Right lobe of liver (tissue), 6 donors: ENCODE measurements around the gene EIF3F. TPM values are rescaled to one million over a fixed set of nuclear protein-coding genes. Genes with fewer than 3 reads are reported as not detected.

Experiments used
- ATAC-seq, 4 donors: fragments of 200-7000 bp; cut with Tn5 transposase; one replicate each; pipeline ENCODE4 v1.9.1; 2020; ENCODE audit warnings: mild to moderate bottlenecking in 4 of 4, moderate library complexity in 4 of 4
- DNase-seq, 3 donors: peaks; one replicate each; pipeline ENCODE4 v3.0.0-alpha.2; 2020
- H3K27ac ChIP-seq, 3 donors: fragments of 200-600 bp; one replicate each; pipeline ENCODE4 v1.8.0; 2022
- H3K27me3 ChIP-seq, 2 donors: fragments of 200-600 bp; one replicate each; pipeline ENCODE4 v1.8.0; 2022
- H3K36me3 ChIP-seq, 4 donors: fragments of 200-600 bp; sonication (generic) in 1 of 4; one replicate each; pipeline versions ENCODE4 v1.5.1 to v1.8.0; 2017 to 2022; ENCODE audit warnings: control low read depth in 1 of 4
- H3K4me1 ChIP-seq, 4 donors: fragments of 200-600 bp; sonication (generic) in 1 of 4; one replicate each; pipeline versions ENCODE4 v1.5.1 to v1.8.0; 2017 to 2022; ENCODE audit warnings: control low read depth in 1 of 4
- H3K4me3 ChIP-seq, 3 donors: fragments of 200-600 bp; one replicate each; pipeline ENCODE4 v1.8.0; 2022
- H3K9me3 ChIP-seq, 4 donors: fragments of 200-600 bp; sonication (generic) in 1 of 4; one replicate each; pipeline versions ENCODE4 v1.5.1 to v1.8.0; 2017 to 2022; ENCODE audit warnings: control low read depth in 1 of 4
- POLR2A ChIP-seq: fragments of 450-650 bp; IDR thresholded peaks from one replicate; pipeline ENCODE4 v1.6.1; 2017; ENCODE audit warnings: antibody characterized with exemption, mild to moderate bottlenecking
- WGBS: methylation state at CpG from one replicate; pipeline ENCODE4 v1.1.6; 2018; ENCODE audit warnings: low coverage, low lambda C conversion rate; ENCODE audit not compliant: insufficient coverage; ENCODE audit errors: missing lambda C conversion rate; 5-methylcytosine and 5-hydroxymethylcytosine counted together
- intact Hi-C, 2 donors: fragments of 100-400 bp; cut with DNase I; formaldehyde crosslinking; loops; one replicate each; pipeline versions ENCODE4 v1.11.2 to v1.14.1; 2022
- long read RNA-seq: library from polyadenylated mRNA; unstranded; transcript quantifications from one replicate; pipeline ENCODE4 v2.0.0, GENCODE V29; 2019
- total RNA-seq, 6 experiments: library from RNA; depleted of rRNA in 2 of 6; stranded (reverse); fragments of >200 nt in 2 of 6; fragmentation: NEBNext Ultra II Directional in 3 of 6; extraction: Animal tissue kit (Norgen Biotek cat#: 25700) in 3 of 6; gene quantifications; one replicate each; pipeline versions ENCODE4 v1.1.0 to v1.2.4, GENCODE V29; 2016 to 2023
- TF ChIP-seq, protein P1 (sequence below), 4 donors: fragments of 200-600 bp in 3 of 4; fragments of 450-650 bp in 1 of 4; IDR thresholded peaks; one replicate each; pipeline versions ENCODE4 v1.5.1 to v1.8.0; 2016 to 2022; ENCODE audit warnings: antibody characterized with exemption in 4 of 4, mild to moderate bottlenecking in 2 of 4
- donor health status: DM: no; HTN: yes; CAD: no.
- donor health status: DM: no; HTN: no; CAD: no.
- donor health status: DM: no; HTN: no; CAD: no.
- donor health status: DM: no; HTN: yes; CAD: no.
- donor health status: DM: no; HTN: yes; CAD: no.

Gene EIF3F, protein sequence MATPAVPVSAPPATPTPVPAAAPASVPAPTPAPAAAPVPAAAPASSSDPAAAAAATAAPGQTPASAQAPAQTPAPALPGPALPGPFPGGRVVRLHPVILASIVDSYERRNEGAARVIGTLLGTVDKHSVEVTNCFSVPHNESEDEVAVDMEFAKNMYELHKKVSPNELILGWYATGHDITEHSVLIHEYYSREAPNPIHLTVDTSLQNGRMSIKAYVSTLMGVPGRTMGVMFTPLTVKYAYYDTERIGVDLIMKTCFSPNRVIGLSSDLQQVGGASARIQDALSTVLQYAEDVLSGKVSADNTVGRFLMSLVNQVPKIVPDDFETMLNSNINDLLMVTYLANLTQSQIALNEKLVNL
- 10 to 100 TPM; 69.9 to 97.0 (median 84.0) TPM for total RNA-seq
- long read RNA-seq, transcript EIF3F-201 (8 exons, 1,254 nt): major isoform, 52 of 53 reads
- long read RNA-seq, partial matches to known transcripts: 1 of 53 reads
- long read RNA-seq, other reads (novel, unspliced or antisense): 0 of 53 reads

DNA sequence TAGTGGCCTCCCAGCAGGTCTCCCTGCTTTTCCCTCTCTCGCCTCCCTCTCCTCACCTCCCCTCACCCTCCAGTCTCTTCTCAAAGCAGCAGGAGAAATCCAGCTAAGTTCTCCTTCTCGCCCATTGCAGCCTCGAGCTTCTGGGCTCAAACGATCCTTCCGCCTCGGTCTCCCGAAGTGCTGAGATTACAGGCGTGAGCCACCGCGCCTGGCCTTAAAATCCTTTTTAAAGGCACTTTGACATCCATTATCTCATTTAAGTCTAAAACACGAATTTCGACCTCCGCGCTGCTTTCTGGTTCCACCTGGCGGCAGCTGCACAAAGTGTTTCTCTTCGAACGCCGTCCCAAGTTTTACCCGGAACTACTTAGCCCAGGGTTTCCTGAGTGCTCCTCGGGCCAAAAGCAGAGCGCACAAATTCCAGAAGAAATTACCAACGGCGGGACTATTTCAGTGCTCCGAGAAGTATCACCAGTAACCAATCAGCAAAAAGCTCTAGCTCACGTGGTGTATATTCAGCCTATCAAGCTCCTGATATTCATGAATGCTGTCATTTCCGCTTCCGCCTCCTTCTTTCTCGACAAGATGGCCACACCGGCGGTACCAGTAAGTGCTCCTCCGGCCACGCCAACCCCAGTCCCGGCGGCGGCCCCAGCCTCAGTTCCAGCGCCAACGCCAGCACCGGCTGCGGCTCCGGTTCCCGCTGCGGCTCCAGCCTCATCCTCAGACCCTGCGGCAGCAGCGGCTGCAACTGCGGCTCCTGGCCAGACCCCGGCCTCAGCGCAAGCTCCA, at the start of gene EIF3F:
Gene EIF3F (plus strand): TSS at position 570 of the 792 bp plus-strand sequence. CDS start 16 bp downstream, at position 586.
- TF ChIP-seq POLR2A: peak; percentile 56
- TF ChIP-seq, protein P1, sequence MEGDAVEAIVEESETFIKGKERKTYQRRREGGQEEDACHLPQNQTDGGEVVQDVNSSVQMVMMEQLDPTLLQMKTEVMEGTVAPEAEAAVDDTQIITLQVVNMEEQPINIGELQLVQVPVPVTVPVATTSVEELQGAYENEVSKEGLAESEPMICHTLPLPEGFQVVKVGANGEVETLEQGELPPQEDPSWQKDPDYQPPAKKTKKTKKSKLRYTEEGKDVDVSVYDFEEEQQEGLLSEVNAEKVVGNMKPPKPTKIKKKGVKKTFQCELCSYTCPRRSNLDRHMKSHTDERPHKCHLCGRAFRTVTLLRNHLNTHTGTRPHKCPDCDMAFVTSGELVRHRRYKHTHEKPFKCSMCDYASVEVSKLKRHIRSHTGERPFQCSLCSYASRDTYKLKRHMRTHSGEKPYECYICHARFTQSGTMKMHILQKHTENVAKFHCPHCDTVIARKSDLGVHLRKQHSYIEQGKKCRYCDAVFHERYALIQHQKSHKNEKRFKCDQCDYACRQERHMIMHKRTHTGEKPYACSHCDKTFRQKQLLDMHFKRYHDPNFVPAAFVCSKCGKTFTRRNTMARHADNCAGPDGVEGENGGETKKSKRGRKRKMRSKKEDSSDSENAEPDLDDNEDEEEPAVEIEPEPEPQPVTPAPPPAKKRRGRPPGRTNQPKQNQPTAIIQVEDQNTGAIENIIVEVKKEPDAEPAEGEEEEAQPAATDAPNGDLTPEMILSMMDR (IDR thresholded peaks at IDR 0.05): peak; percentile 76 to 92 (median 88)
- intact Hi-C loops: loop anchor here (5.0 kb wide), 1 partner anchor 95 kb away; no protein-coding TSS in a partner anchor
- DNase-seq (peak; percentile 76 to 94 (median 86)), ATAC-seq (peak; percentile 99)
- Histone ChIP-seq H3K27me3 (no peaks in the 10 kb centered on the region), H3K4me3 (peak within 1 kb of the TSS; percentile 79 to 81 (median 81)), H3K36me3 (peaks cover 0 to 6% (median 0%) of the 10 kb centered on the region in 4 donors), H3K4me1 (peaks cover 0 to 22% (median 8%) of the 10 kb centered on the region in 4 donors), H3K27ac (peak within 1 kb of the TSS; percentile 48 to 55 (median 53)), H3K9me3 (no peaks in the 10 kb centered on the region)
- WGBS: 1% methylated on average over 46 of the region's 47 CpGs

- H3K4me3 ChIP-seq: no peak overlapping the region
- ATAC-seq (no peak), DNase-seq (no peak)
- H3K9me3 ChIP-seq: peaks cover 0 to 8% (median 0%) of the 10 kb centered on the region in 4 donors
- no peaks in the 10 kb centered on the region for H3K4me1 ChIP-seq
- TF ChIP-seq POLR2A: no peak
- TF ChIP-seq, protein P1 (IDR thresholded peaks at IDR 0.05): no peak
- WGBS: 23% methylated on average over 5 of the region's 5 CpGs
- intact Hi-C loops: no loop called here
- H3K27me3 ChIP-seq: no peaks in the 10 kb centered on the region
- no peak overlapping the region for H3K27ac ChIP-seq
- no peaks in the 10 kb centered on the region for H3K36me3 ChIP-seq
These were observed 46.0 kb upstream of the EIF3F start for GRCh38 chr11:7941146-7941545.

DNA sequence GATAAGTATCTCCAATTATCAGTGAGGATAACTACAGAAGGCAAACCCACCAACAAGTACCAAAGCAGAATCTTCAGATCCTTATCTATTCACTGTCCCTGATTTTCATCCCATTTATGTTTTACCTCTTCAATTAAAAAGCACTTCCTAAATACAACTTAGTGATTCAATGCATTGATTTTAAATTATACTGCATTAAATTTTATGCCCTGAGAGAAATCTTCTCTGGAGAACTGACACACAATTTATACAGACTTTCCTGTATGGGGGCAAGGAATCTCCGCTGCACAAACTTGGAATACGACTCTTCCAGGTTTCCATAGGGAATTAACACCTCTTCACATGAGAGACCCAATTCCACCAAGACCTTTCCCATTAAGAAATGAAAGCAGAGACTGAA, 45.5 kb upstream of the EIF3F start, which contains the start of gene OR10A3:
Gene OR10A3 (minus strand): TSS at position 101 of the 400 bp plus-strand sequence. CDS start 2,188 bp downstream, outside the sequence.
- DNase-seq (no peak), ATAC-seq (no peak)
- Histone ChIP-seq H3K27ac (no peak within 1 kb of the TSS), H3K9me3 (peaks cover 0 to 8% (median 0%) of the 10 kb centered on the region in 4 donors), H3K4me1 (no peaks in the 10 kb centered on the region), H3K27me3 (no peaks in the 10 kb centered on the region), H3K4me3 (no peak within 1 kb of the TSS), H3K36me3 (no peaks in the 10 kb centered on the region)
- WGBS: 44% methylated on average over 2 of the region's 2 CpGs
- TF ChIP-seq, protein P1 (IDR thresholded peaks at IDR 0.05): no peak
- TF ChIP-seq POLR2A: no peak
- intact Hi-C loops: no loop called here

DNA sequence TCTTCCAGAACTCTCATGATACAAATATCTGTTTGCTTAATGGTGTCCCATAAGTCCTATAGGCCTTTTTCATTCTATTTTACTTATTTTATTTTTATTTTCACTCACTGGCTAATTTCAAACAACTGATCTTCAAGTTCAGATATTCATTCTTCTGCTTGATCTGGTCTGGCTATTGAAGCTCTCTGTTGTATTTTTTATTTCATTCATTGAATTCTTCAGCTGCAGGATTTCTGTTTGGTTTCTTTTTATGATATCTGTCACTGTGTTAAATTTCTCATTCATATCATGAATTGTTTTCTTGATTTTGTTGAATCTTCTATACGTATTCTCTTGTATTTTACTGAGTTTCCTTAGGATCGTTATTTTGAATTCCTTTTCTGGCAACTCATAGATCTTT, 43.0 kb upstream of the EIF3F start:
- Histone ChIP-seq H3K4me3 (no peak overlapping the region), H3K9me3 (peaks cover 0 to 8% (median 0%) of the 10 kb centered on the region in 4 donors), H3K27me3 (no peaks in the 10 kb centered on the region), H3K27ac (no peak overlapping the region), H3K36me3 (no peaks in the 10 kb centered on the region), H3K4me1 (no peaks in the 10 kb centered on the region)
- intact Hi-C loops: no loop called here
- ATAC-seq (no peak), DNase-seq (no peak)
- TF ChIP-seq, protein P1 (IDR thresholded peaks at IDR 0.05): no peak
- no peak for TF ChIP-seq POLR2A
- WGBS: 43% methylated on average over 2 of the region's 2 CpGs
